Measurements from ENCODE around the gene PTPN23. TPM values are rescaled to one million over a fixed set of nuclear protein-coding genes. Genes with fewer than 3 reads are reported as not detected.

Gene PTPN23
- total RNA-seq, 2 donors from 2014 or later: 44.2 to 54.1 TPM

- H3K9me3 ChIP-seq (ENCODE audit: control insufficient read depth, low read length): no peaks in the 10 kb centered on the region
- Mint-ChIP-seq H3K36me3 (ENCODE audit: low read depth) (peaks cover 39% of the 10 kb centered on the region), H3K27me3 (ENCODE audit: insufficient read depth) (no peaks in the 10 kb centered on the region), H3K27ac (no peak overlapping the region), H3K4me3 (no peak overlapping the region), H3K9me3 (no peaks in the 10 kb centered on the region), H3K4me1 (peaks cover 11% of the 10 kb centered on the region)
- H3K36me3 ChIP-seq (ENCODE audit: control insufficient read depth, insufficient read depth, low read length): peaks cover 44% of the 10 kb centered on the region
- WGBS, 2 experiments (ENCODE audit: insufficient coverage in 1 of 2, insufficient read length in 1 of 2): 90 to 93% methylated on average over 7 to 11 of the region's 11 CpGs
- no peak overlapping the region for H3K9ac ChIP-seq (ENCODE audit: extremely low read depth, low read length, poor library complexity, severe bottlenecking)
- DNase-seq: peak; percentile 38
- H3K4me3 ChIP-seq (ENCODE audit: low read length): no peak overlapping the region
- H3K4me1 ChIP-seq (ENCODE audit: control insufficient read depth, insufficient read depth, low read length): no peaks in the 10 kb centered on the region
- no peaks in the 10 kb centered on the region for H3K27me3 ChIP-seq (ENCODE audit: control insufficient read depth, insufficient read depth, low read length, poor library complexity, severe bottlenecking)
- TF ChIP-seq CTCF (conservative IDR thresholded peaks at IDR 0.05): no peak
- H3K27ac ChIP-seq (ENCODE audit: low read depth, low read length): no peak overlapping the region
Measured at GRCh38 chr3:47425383-47425778, 44.6 kb downstream of the PTPN23 start.

- peak overlapping the region; percentile 35 for H3K27ac Mint-ChIP-seq
- H3K4me3 ChIP-seq (ENCODE audit: low read length): no peak overlapping the region
- H3K9me3 Mint-ChIP-seq: no peaks in the 10 kb centered on the region
- no peaks in the 10 kb centered on the region for H3K4me1 ChIP-seq (ENCODE audit: control insufficient read depth, insufficient read depth, low read length)
- no peak overlapping the region for H3K4me3 Mint-ChIP-seq
- H3K27me3 Mint-ChIP-seq (ENCODE audit: insufficient read depth): no peaks in the 10 kb centered on the region
- H3K27me3 ChIP-seq (ENCODE audit: control insufficient read depth, insufficient read depth, low read length, poor library complexity, severe bottlenecking): no peaks in the 10 kb centered on the region
- peaks cover 11% of the 10 kb centered on the region for H3K4me1 Mint-ChIP-seq
- no peaks in the 10 kb centered on the region for H3K9me3 ChIP-seq (ENCODE audit: control insufficient read depth, low read length)
- 92 to 96% methylated on average over 6 to 9 of the region's 9 CpGs for WGBS, 2 experiments (ENCODE audit: insufficient coverage in 1 of 2, insufficient read length in 1 of 2)
- H3K36me3 ChIP-seq (ENCODE audit: control insufficient read depth, insufficient read depth, low read length): peaks cover 50% of the 10 kb centered on the region
- peaks cover 37% of the 10 kb centered on the region for H3K36me3 Mint-ChIP-seq (ENCODE audit: low read depth)
- DNase-seq: peak; percentile 12
- H3K27ac ChIP-seq (ENCODE audit: low read depth, low read length): no peak overlapping the region
- H3K9ac ChIP-seq (ENCODE audit: extremely low read depth, low read length, poor library complexity, severe bottlenecking): no peak overlapping the region
- no peak for TF ChIP-seq CTCF (conservative IDR thresholded peaks at IDR 0.05)
Measured at GRCh38 chr3:47425959-47426358, 45.1 kb downstream of the PTPN23 start.

GRCh38 chr3:47427866-47428265 is 47.0 kb downstream of the PTPN23 start:
- Mint-ChIP-seq H3K4me3 (no peak overlapping the region), H3K27ac (no peak overlapping the region), H3K4me1 (peaks cover 7% of the 10 kb centered on the region), H3K27me3 (ENCODE audit: insufficient read depth) (no peaks in the 10 kb centered on the region), H3K36me3 (ENCODE audit: low read depth) (peaks cover 40% of the 10 kb centered on the region), H3K9me3 (no peaks in the 10 kb centered on the region)
- TF ChIP-seq CTCF (conservative IDR thresholded peaks at IDR 0.05): no peak
- WGBS, 2 experiments (ENCODE audit: insufficient coverage in 1 of 2, insufficient read length in 1 of 2): 92 to 100% methylated on average over 2 to 6 of the region's 6 CpGs
- Histone ChIP-seq H3K9ac (ENCODE audit: extremely low read depth, low read length, poor library complexity, severe bottlenecking) (no peak overlapping the region), H3K27ac (ENCODE audit: low read depth, low read length) (no peak overlapping the region), H3K36me3 (ENCODE audit: control insufficient read depth, insufficient read depth, low read length) (peaks cover 61% of the 10 kb centered on the region), H3K4me1 (ENCODE audit: control insufficient read depth, insufficient read depth, low read length) (no peaks in the 10 kb centered on the region), H3K4me3 (ENCODE audit: low read length) (no peak overlapping the region), H3K27me3 (ENCODE audit: control insufficient read depth, insufficient read depth, low read length, poor library complexity, severe bottlenecking) (no peaks in the 10 kb centered on the region), H3K9me3 (ENCODE audit: control insufficient read depth, low read length) (no peaks in the 10 kb centered on the region)
- DNase-seq: peak; percentile 13

All from endodermal cell (in vitro differentiated cells).